Activated B cell treated with CpG ODN at 0.5 μM for 24 hours (primary cell): ENCODE results near the gene GPR153. TPM values are rescaled to one million over a fixed set of nuclear protein-coding genes. Genes with fewer than 3 reads are reported as not detected.

ENCODE experiments used
- ATAC-seq: fragments of 200-7000 bp; cut with Tn5 transposase; one replicate; pipeline ENCODE4 v1.10.0; 2021; ENCODE audit warnings: low read depth, mild to moderate bottlenecking, moderate library complexity
- CTCF ChIA-PET: fragments of 350-600 bp; sonication (Branson Sonifier 250); formaldehyde crosslinking; loops from one replicate; lab custom pipeline; 2021; ENCODE audit warnings: antibody characterized with exemption; lab: Charles Lee
- POLR2A ChIA-PET: fragments of 350-600 bp; sonication (Branson Sonifier 250); formaldehyde crosslinking; loops from one replicate; lab custom pipeline; 2021; ENCODE audit warnings: antibody characterized with exemption; lab: Charles Lee
- DNase-seq: peaks from one replicate; pipeline ENCODE4 v3.0.0; 2022
- H3K27ac Mint-ChIP-seq: one replicate; pipeline ENCODE4 v1.8.0; 2020; ENCODE audit warnings: mixed read lengths
- H3K27me3 Mint-ChIP-seq: one replicate; pipeline ENCODE4 v1.8.0; 2021; ENCODE audit warnings: mixed read lengths
- H3K36me3 Mint-ChIP-seq: one replicate; pipeline ENCODE4 v1.8.0; 2021; ENCODE audit warnings: low read depth, mixed read lengths
- H3K4me1 Mint-ChIP-seq: one replicate; pipeline ENCODE4 v1.8.0; 2021; ENCODE audit warnings: mixed read lengths
- H3K4me3 Mint-ChIP-seq: one replicate; pipeline ENCODE4 v1.8.0; 2020; ENCODE audit warnings: mild to moderate bottlenecking, mixed read lengths
- H3K9me3 Mint-ChIP-seq: one replicate; pipeline ENCODE4 v1.8.0; 2020; ENCODE audit warnings: mixed read lengths
- intact Hi-C: fragments of 100-400 bp; cut with micrococcal nuclease; formaldehyde crosslinking; loops from one replicate; pipeline ENCODE4 v1.15.1; 2024
- total RNA-seq: library from RNA; stranded (reverse); gene quantifications from 2 replicates; pipeline ENCODE4 v1.2.3, GENCODE V29; 2022
- TF ChIP-seq, protein P1 (sequence below): fragments of 200-600 bp; IDR thresholded peaks from one replicate; pipeline ENCODE4 v1.8.0; 2022; ENCODE audit warnings: antibody characterized with exemption, mild to moderate bottlenecking

The GPR153 gene
- total RNA-seq, 1 donor from 2014 or later: 0.22 TPM

- Mint-ChIP-seq H3K4me3 (no peak overlapping the region), H3K36me3 (no peaks in the 10 kb centered on the region), H3K27ac (no peak overlapping the region), H3K9me3 (no peaks in the 10 kb centered on the region), H3K4me1 (peaks cover 7% of the 10 kb centered on the region), H3K27me3 (peaks cover 41% of the 10 kb centered on the region)
- POLR2A ChIA-PET: no interaction called here
- ATAC-seq: no peak
- DNase-seq: no peak
- intact Hi-C loops: loop anchor here (10.0 kb wide), 3 partner anchors 195 to 735 kb away; no protein-coding TSS in a partner anchor
- CTCF ChIA-PET: interaction anchor here (0.6 kb wide), 1 partner anchor 231 kb away, joined by 3 read pairs; no protein-coding TSS in a partner anchor
- TF ChIP-seq, protein P1, sequence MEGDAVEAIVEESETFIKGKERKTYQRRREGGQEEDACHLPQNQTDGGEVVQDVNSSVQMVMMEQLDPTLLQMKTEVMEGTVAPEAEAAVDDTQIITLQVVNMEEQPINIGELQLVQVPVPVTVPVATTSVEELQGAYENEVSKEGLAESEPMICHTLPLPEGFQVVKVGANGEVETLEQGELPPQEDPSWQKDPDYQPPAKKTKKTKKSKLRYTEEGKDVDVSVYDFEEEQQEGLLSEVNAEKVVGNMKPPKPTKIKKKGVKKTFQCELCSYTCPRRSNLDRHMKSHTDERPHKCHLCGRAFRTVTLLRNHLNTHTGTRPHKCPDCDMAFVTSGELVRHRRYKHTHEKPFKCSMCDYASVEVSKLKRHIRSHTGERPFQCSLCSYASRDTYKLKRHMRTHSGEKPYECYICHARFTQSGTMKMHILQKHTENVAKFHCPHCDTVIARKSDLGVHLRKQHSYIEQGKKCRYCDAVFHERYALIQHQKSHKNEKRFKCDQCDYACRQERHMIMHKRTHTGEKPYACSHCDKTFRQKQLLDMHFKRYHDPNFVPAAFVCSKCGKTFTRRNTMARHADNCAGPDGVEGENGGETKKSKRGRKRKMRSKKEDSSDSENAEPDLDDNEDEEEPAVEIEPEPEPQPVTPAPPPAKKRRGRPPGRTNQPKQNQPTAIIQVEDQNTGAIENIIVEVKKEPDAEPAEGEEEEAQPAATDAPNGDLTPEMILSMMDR: no peak
Measured at GRCh38 chr1:6249739-6250689, 10.9 kb downstream of the GPR153 start.

- H3K4me1 Mint-ChIP-seq: peaks cover 7% of the 10 kb centered on the region
- DNase-seq: no peak
- no peak for ATAC-seq
- no peaks in the 10 kb centered on the region for H3K36me3 Mint-ChIP-seq
- CTCF ChIA-PET: interaction anchor here (1.1 to 3.8 kb wide), 3 partner anchors 100 to 188 kb away, joined by 3 to 32 read pairs (median 3); no protein-coding TSS in a partner anchor
- peaks cover 41% of the 10 kb centered on the region for H3K27me3 Mint-ChIP-seq
- H3K27ac Mint-ChIP-seq: no peak overlapping the region
- H3K4me3 Mint-ChIP-seq: no peak overlapping the region
- intact Hi-C loops: loop anchor here (10.0 kb wide), 3 partner anchors 194 to 734 kb away; no protein-coding TSS in a partner anchor
- POLR2A ChIA-PET: no interaction called here
- no peaks in the 10 kb centered on the region for H3K9me3 Mint-ChIP-seq
- TF ChIP-seq, protein P1: no peak
Measured at GRCh38 chr1:6248932-6249738, 11.8 kb downstream of the GPR153 start.

GRCh38 chr1:6248161-6248776 lies 12.6 kb downstream of the GPR153 start:
- ChIA-PET POLR2A (no interaction called here), CTCF (interaction anchor here (1.1 to 3.8 kb wide), 4 partner anchors 100 to 192 kb away, joined by 3 to 32 read pairs (median 4); no protein-coding TSS in a partner anchor)
- TF ChIP-seq, protein P1: no peak
- no peak for ATAC-seq
- H3K36me3 Mint-ChIP-seq: no peaks in the 10 kb centered on the region
- no peak overlapping the region for H3K27ac Mint-ChIP-seq
- peaks cover 7% of the 10 kb centered on the region for H3K4me1 Mint-ChIP-seq
- H3K9me3 Mint-ChIP-seq: no peaks in the 10 kb centered on the region
- peaks cover 45% of the 10 kb centered on the region for H3K27me3 Mint-ChIP-seq
- no peak for DNase-seq
- no peak overlapping the region for H3K4me3 Mint-ChIP-seq
- intact Hi-C loops: loop anchor here (10.0 kb wide), 3 partner anchors 193 to 733 kb away; no protein-coding TSS in a partner anchor

DNA sequence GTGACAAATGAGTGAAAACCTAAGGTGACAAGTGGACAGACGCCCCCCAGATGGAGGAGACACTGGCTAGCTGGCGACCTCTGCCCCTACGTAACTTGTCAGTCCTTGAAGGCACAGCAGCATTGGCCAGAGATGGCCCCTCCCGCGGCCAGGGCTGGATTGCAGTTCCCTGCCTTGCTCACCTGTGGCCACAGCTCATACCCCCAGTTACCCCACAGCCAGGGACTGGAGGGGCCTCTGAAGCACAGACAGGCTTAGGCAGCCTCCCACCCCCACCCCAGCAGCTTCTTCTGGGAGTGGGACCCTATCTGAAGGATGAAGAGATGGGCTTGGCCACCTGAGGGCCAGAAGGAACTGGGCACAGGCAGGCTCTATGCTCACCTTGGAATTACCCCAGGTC lies 13.2 kb downstream of the GPR153 start:
- no peak for ATAC-seq
- no peak overlapping the region for H3K27ac Mint-ChIP-seq
- intact Hi-C loops: loop anchor here (10.0 kb wide), 3 partner anchors 193 to 733 kb away; no protein-coding TSS in a partner anchor

More for the DNA sequence above, 13.2 kb downstream of the GPR153 start:
- no peaks in the 10 kb centered on the region for H3K9me3 Mint-ChIP-seq
- peaks cover 7% of the 10 kb centered on the region for H3K4me1 Mint-ChIP-seq
- no peaks in the 10 kb centered on the region for H3K36me3 Mint-ChIP-seq
- no peak overlapping the region for H3K4me3 Mint-ChIP-seq
- H3K27me3 Mint-ChIP-seq: peaks cover 45% of the 10 kb centered on the region
- TF ChIP-seq, protein P1: no peak
- CTCF ChIA-PET: interaction anchor here (1.1 to 3.8 kb wide), 4 partner anchors 10 to 193 kb away, joined by 5 to 32 read pairs (median 11); no protein-coding TSS in a partner anchor
- POLR2A ChIA-PET: no interaction called here
- no peak for DNase-seq
